GM23248 (cell line): ENCODE measurements around the gene MRTFB.

Experiments used
- EZH2 ChIP-seq: fragments of 200-600 bp; sonication (generic); IDR thresholded peaks from 2 replicates; pipeline ENCODE4 v1.6.1; 2018; ENCODE audit warnings: antibody characterized with exemption, mild to moderate bottlenecking; ENCODE audit not compliant: insufficient read depth, poor library complexity, severe bottlenecking
- EZH2phosphoT487 ChIP-seq: fragments of 200-600 bp; sonication (generic); IDR thresholded peaks from 2 replicates; pipeline ENCODE4 v1.6.1; 2018; ENCODE audit warnings: antibody characterized with exemption, moderate library complexity, mild to moderate bottlenecking, low read depth; ENCODE audit not compliant: insufficient read depth

GRCh38 chr16:14112539-14112856 is 41.4 kb downstream of the MRTFB start:
- TF ChIP-seq EZH2phosphoT487 (no peak), EZH2 (no peak)
